MM.1S (cell line): Measurements from ENCODE around the gene PRSS23.
"Not testable (repeated sequence)": the region's sequence is repeated elsewhere in the genome, so short reads cannot be mapped to it uniquely, and the experiment has no call there.

Experiments used
- CTCF ChIP-seq: fragments of 300-600 bp; sonication (generic); IDR thresholded peaks from 2 replicates; pipeline ENCODE4 v1.5.1; 2016; ENCODE audit warnings: antibody characterized with exemption, low read length, mixed read lengths
- EZH2 ChIP-seq: fragments of 300-600 bp; sonication (generic); optimal IDR thresholded peaks from 2 replicates; pipeline ENCODE3; 2017; ENCODE audit warnings: low read depth, mild to moderate bottlenecking, antibody characterized with exemption, low read length, mixed read lengths
- EZH2phosphoT487 ChIP-seq: fragments of 300-600 bp; sonication (generic); IDR thresholded peaks from 2 replicates; pipeline ENCODE4 v1.6.1; 2018; ENCODE audit warnings: antibody characterized with exemption, low read length

DNA sequence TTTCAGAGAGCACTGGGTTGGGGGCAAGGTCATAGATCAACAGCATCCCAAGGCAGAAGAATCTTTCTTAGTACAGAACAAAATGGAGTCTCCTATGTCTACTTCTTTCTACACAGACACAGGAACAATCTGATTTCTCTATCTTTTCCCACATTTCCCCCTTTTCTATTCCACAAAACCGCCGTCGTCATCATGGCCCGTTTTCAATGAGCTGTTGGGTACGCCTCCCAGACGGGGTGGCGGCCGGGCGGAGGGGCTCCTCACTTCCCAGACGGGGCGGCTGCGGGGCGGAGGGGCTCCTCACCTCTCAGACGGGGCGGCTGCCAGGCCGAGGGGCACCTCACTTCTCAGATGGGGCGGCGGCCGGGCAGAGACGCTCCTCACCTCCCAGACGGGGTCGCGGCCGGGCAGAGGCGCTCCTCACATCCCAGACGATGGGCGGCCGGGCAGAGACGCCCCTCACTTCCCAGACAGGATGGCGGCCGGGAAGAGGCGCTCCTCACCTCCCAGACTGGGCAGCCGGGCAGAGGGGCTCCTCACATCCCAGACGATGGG, 29.8 kb upstream of the PRSS23 start:
- TF ChIP-seq CTCF, EZH2, EZH2phosphoT487: not testable (repeated sequence)
